ENCODE results near the gene LRRC49. TPM values are rescaled to one million over a fixed set of nuclear protein-coding genes. Genes with fewer than 3 reads are reported as not detected.

Gene LRRC49
- total RNA-seq, 6 experiments from 2014 or later: 6.2 to 13.4 (median 10.2) TPM

- H3K27ac Mint-ChIP-seq: no peak overlapping the region
Observed at GRCh38 chr15:71089801-71090200, 197.2 kb downstream of the LRRC49 start.

DNA sequence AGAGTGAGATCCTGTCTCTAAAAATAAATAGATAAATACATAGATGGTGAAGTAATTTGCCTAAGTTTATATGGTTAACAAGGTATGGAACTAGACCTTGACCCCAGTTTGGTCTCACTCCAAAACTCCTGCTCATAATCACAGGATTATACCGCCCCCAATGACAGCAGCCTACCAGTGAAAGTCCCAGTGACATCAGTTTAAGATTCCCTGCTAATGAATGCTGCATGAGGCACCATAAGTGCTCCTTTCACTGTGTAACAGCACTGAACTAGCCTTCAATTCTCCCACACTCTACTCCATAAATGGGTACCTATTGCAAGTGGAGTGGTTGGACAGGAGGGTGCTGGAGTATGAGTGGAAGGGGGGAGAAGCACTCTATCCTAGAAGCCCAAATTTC, 199.0 kb downstream of the LRRC49 start:
- no peak overlapping the region for H3K4me3 Mint-ChIP-seq
- H3K36me3 Mint-ChIP-seq (ENCODE audit: low read depth): peaks cover 11% of the 10 kb centered on the region
- peaks cover 36% of the 10 kb centered on the region for H3K4me1 Mint-ChIP-seq (ENCODE audit: low read depth)
- H3K27me3 Mint-ChIP-seq (ENCODE audit: insufficient read depth): no peaks in the 10 kb centered on the region
- H3K9me3 Mint-ChIP-seq: peaks cover 13% of the 10 kb centered on the region
- TF ChIP-seq CTCF (IDR thresholded peaks at IDR 0.05): no peak
- DNase-seq: no peak
- no peak overlapping the region for H3K27ac Mint-ChIP-seq

More at GRCh38 chr15:71089801-71090200, 197.2 kb downstream of the LRRC49 start:
- no peak for TF ChIP-seq CTCF (IDR thresholded peaks at IDR 0.05)
- Mint-ChIP-seq H3K9me3 (peaks cover 13% of the 10 kb centered on the region), H3K4me1 (ENCODE audit: low read depth) (peaks cover 30% of the 10 kb centered on the region), H3K4me3 (no peak overlapping the region), H3K27me3 (ENCODE audit: insufficient read depth) (no peaks in the 10 kb centered on the region; the same call in 1 of the 2 replicates), H3K36me3 (ENCODE audit: low read depth) (peaks cover 12% of the 10 kb centered on the region)
- no peak for DNase-seq

DNA sequence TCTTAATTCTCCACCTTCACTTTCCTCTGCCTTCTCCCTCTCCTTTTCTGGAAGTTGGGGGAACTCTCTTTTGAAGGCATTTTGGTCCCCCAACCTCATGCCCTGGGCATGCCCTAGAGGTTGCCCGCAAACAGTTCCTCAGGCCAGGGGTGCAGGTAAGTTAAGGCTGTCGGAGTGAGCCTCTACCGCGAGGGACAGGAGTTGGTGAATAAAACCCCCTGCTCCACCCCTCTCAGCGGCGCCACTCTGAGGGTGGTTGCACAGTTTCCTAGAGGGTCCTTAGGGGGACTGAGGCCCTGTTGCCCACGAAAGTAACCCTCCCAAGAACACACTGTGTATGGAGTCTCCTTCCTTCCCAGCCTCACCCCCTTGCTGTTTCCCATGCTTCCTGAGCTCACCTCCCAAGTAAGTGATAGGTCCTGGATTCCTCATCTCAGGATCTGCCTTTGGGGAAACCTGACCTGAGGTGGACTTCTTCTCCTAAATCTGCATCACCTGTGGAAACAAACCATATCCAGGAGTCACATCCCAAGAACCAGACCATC, 199.5 kb downstream of the LRRC49 start:
- peaks cover 42% of the 10 kb centered on the region for H3K4me1 Mint-ChIP-seq (ENCODE audit: low read depth)
- peaks cover 6% of the 10 kb centered on the region for H3K36me3 Mint-ChIP-seq (ENCODE audit: low read depth)
- no peak overlapping the region for H3K27ac Mint-ChIP-seq

DNA sequence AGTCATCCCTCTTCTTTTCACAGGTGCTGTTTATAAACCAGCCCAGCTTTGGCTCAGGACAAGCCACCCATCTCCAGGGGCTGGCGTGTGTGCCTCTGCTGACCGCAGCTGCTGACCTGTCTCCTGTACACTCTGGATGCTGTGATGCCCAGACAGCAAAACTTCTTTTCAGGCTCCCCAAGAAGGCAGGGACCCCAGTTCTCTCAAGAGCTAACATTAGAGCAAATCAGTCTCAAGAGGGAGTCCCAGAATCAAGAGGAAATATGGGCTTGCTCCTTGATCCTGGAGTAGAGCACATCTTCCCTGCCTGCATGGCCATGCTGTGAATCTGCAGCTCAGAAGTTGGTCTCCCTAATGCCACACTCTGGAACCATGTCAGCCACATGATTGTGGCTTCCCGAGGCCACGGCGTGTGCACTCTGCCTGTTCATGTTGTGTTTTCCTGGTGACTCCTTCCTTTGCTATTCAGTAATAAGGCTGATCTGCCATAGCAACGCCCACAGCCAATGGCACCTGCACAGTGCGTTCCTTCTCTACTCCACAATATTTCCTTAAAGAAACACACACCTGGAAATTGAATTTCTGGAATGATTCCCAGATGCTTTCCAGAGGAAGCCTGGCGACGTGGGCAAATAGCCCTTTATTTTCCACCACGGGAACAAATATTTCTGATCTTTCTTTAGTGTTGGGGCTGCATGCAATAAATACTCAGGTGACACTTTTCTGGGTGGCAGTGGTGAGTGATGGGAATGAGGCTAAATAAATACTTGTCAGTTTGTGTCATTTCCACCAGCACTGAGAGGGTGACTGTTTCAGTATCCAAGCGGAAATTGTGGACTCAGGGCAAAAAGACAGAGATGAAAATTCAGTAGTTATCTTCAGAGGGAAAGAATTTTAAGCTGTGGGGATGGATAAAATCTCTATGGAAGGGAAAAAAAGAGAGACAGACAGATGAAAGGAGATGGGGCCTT, 200.7 kb downstream of the LRRC49 start:
- Mint-ChIP-seq H3K4me3 (peak overlapping the region; percentile 49), H3K36me3 (ENCODE audit: low read depth) (no peaks in the 10 kb centered on the region; the same call in 1 of the 2 replicates), H3K27ac (peak overlapping the region; percentile 90), H3K4me1 (ENCODE audit: low read depth) (peaks cover 51% of the 10 kb centered on the region), H3K27me3 (ENCODE audit: insufficient read depth) (no peaks in the 10 kb centered on the region), H3K9me3 (peaks cover 7% of the 10 kb centered on the region)
- peak; percentile 87 for DNase-seq
- no peak for TF ChIP-seq CTCF (IDR thresholded peaks at IDR 0.05)

More for the DNA sequence above, 199.5 kb downstream of the LRRC49 start:
- H3K9me3 Mint-ChIP-seq: peaks cover 10% of the 10 kb centered on the region
- no peak overlapping the region for H3K4me3 Mint-ChIP-seq
- TF ChIP-seq CTCF (IDR thresholded peaks at IDR 0.05): no peak
- H3K27me3 Mint-ChIP-seq (ENCODE audit: insufficient read depth): no peaks in the 10 kb centered on the region
- no peak for DNase-seq

DNA sequence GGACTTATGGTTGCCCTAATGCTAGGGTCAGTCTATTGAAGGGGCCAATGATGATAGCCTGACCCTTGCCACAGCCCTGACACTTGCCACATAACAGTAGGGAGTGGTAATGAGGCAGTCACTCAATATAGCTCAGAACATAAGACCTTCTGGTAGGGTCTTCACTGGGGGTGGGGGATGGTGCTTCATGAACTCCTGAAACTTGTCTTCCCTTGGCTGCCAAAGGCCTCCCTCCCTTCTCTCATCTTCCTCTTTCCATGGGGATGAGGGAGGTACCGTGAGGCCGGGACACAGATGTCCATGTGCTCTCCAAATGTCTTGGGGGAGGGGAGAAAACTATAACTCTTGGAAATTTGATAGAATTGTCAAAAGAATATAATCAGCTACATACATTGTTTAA, 201.5 kb downstream of the LRRC49 start:
- Mint-ChIP-seq H3K4me3 (no peak overlapping the region), H3K27me3 (ENCODE audit: insufficient read depth) (no peaks in the 10 kb centered on the region), H3K9me3 (no peaks in the 10 kb centered on the region), H3K27ac (peak overlapping the region; percentile 90), H3K36me3 (ENCODE audit: low read depth) (no peaks in the 10 kb centered on the region; the same call in 1 of the 2 replicates), H3K4me1 (ENCODE audit: low read depth) (peaks cover 51% of the 10 kb centered on the region)
- no peak for TF ChIP-seq CTCF (IDR thresholded peaks at IDR 0.05)
- no peak for DNase-seq
